PC-3 (cell line): ENCODE results near the gene SMIM10. TPM values are rescaled to one million over a fixed set of nuclear protein-coding genes. Genes with fewer than 3 reads are reported as not detected.

ENCODE experiments used
- ATAC-seq: fragments of 200-7000 bp; cut with Tn5 transposase; 2 replicates; pipeline ENCODE4 v1.9.1; 2020; ENCODE audit warnings: mild to moderate bottlenecking, moderate library complexity
- BruUV-seq: library from RNA; stranded (reverse); fragments of 400-500 nt; replicated peaks from 2 replicates; lab custom pipeline; 2021; lab: Mats Ljungman, UMichigan
- CTCF ChIA-PET: fragments of 300-600 bp; sonication (Branson Sonifier 250); formaldehyde crosslinking; loops from one replicate; lab custom pipeline; 2022; ENCODE audit warnings: antibody characterized with exemption; lab: Charles Lee
- POLR2A ChIA-PET: fragments of 300-600 bp; sonication (Branson Sonifier 250); formaldehyde crosslinking; loops from one replicate; lab custom pipeline; 2022; ENCODE audit warnings: antibody characterized with exemption; ENCODE audit not compliant: unreplicated experiment; lab: Charles Lee
- DNase-seq: peaks from one replicate; pipeline ENCODE4 v3.0.0-alpha.2; 2015
- H2AFZ ChIP-seq: fragments of 300-600 bp; sonication (generic); 2 replicates; pipeline ENCODE4 v1.6.0; 2016; ENCODE audit warnings: antibody characterized with exemption, low read length
- H3F3A ChIP-seq: fragments of 300-600 bp; sonication (generic); one replicate; pipeline ENCODE4 v1.6.0; 2017; ENCODE audit warnings: antibody characterized with exemption, low read length, control low read depth, mild to moderate bottlenecking; ENCODE audit not compliant: unreplicated experiment
- H3K27ac ChIP-seq: fragments of 300-600 bp; sonication (generic); 2 replicates; pipeline ENCODE4 v1.5.1; 2016; ENCODE audit warnings: mild to moderate bottlenecking, low read length
- H3K27me3 ChIP-seq: fragments of 300-600 bp; sonication (generic); 2 replicates; pipeline ENCODE4 v1.6.1; 2016; ENCODE audit warnings: low read length, mixed read lengths
- H3K36me3 ChIP-seq: fragments of 300-600 bp; sonication (generic); 2 replicates; pipeline ENCODE4 v1.6.1; 2016; ENCODE audit warnings: low read depth, mixed run types, low read length, mixed read lengths
- H3K4me1 ChIP-seq: fragments of 300-600 bp; sonication (generic); 2 replicates; pipeline ENCODE4 v1.5.1; 2016; ENCODE audit warnings: low read length; ENCODE audit not compliant: insufficient read depth
- H3K4me2 ChIP-seq: fragments of 300-600 bp; sonication (generic); 2 replicates; pipeline ENCODE4 v1.6.0; 2016; ENCODE audit warnings: low read length
- H3K4me3 ChIP-seq: fragments of 300-600 bp; sonication (generic); 2 replicates; pipeline ENCODE4 v1.5.1; 2016; ENCODE audit warnings: mild to moderate bottlenecking, low read length, mixed read lengths
- H3K79me2 ChIP-seq: fragments of 300-600 bp; sonication (generic); 2 replicates; pipeline ENCODE4 v1.6.1; 2017; ENCODE audit warnings: low read length, mixed read lengths
- H3K9ac ChIP-seq: fragments of 300-600 bp; sonication (generic); 2 replicates; pipeline ENCODE4 v1.6.0; 2016; ENCODE audit warnings: mild to moderate bottlenecking, low read length
- H3K9me2 ChIP-seq: fragments of 300-600 bp; sonication (generic); replicated peaks from 2 replicates; pipeline ENCODE4 v1.6.1; 2016; ENCODE audit warnings: mixed run types, low read length, mixed read lengths
- H3K9me3 ChIP-seq: fragments of 300-600 bp; sonication (generic); 2 replicates; pipeline ENCODE4 v1.6.1; 2016; ENCODE audit warnings: low read length, mixed read lengths
- H4K20me1 ChIP-seq: fragments of 300-600 bp; sonication (generic); 2 replicates; pipeline ENCODE4 v1.6.1; 2016; ENCODE audit warnings: low read length, mixed read lengths
- EZH2 ChIP-seq: fragments of 300-600 bp; sonication (generic); IDR thresholded peaks from one replicate; pipeline ENCODE4 v1.6.1; 2017; ENCODE audit warnings: antibody characterized with exemption, mild to moderate bottlenecking, low read length; ENCODE audit not compliant: unreplicated experiment
- EZH2phosphoT487 ChIP-seq: fragments of 300-600 bp; sonication (generic); IDR thresholded peaks from 2 replicates; pipeline ENCODE4 v1.6.1; 2018; ENCODE audit warnings: mild to moderate bottlenecking, antibody characterized with exemption, low read length, borderline replicate concordance
- intact Hi-C: fragments of 100-400 bp; cut with micrococcal nuclease; formaldehyde crosslinking; loops from 2 replicates; pipeline ENCODE4 v1.9.0; 2023
- total RNA-seq: library from RNA; depleted of rRNA; stranded (reverse); fragments of >200 nt; gene quantifications from 2 replicates; pipeline ENCODE4 v1.2.3, GENCODE V29; 2014
- TF ChIP-seq, protein P1 (sequence below): fragments of 300-600 bp; sonication (generic); conservative IDR thresholded peaks from 2 replicates; pipeline ENCODE4 v1.5.1; 2017; ENCODE audit warnings: antibody characterized with exemption, low read depth, mild to moderate bottlenecking, low read length

Gene SMIM10
- total RNA-seq, 1 experiment from 2014 or later = not detected

DNA sequence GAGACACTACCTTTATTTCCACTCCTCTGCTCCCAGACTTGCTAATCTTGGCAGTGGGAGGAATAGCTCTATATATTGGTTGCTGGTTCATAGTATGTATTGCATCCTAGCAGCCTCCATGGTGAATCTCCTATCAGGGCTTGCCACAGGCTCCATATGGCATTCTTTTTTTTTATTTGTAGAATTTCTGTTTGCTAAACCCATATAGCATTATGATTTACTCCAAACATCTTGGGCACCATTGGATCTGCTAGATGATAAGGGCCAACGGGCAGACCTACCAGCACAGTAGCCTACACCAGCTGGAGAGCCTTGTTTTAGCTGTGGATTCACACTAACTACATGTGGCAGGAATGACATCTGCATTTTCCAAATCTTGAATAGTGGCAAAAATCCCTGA is 6.9 kb downstream of the SMIM10 start:
- POLR2A ChIA-PET = no interaction called here

DNA sequence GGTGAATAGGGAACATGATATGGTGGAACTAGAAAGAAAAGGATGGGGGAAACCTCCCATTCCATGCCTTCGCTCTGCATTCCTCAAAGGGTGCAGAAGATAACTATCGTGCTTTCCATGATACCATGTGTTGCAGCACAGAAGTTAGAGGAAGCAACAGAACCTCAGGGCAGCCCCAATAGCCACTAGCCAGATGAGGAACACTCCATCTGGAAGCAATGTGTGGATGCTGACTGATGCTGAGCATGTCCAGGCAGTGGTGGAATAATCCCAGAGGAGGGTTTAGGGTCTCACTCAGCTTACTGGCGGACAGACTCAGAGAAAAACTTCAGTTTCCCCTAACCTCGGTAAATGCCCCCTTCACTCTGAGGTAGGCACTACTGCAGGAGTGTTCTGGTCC is 7.5 kb downstream of the SMIM10 start:
- BruUV-seq = no TSS peak
- Histone ChIP-seq H3K9me3 (no peaks in the 10 kb centered on the region), H3K79me2 (no peaks in the 10 kb centered on the region), H3K4me3 (no peak overlapping the region), H3F3A (no peaks in the 10 kb centered on the region), H2AFZ (no peak overlapping the region), H3K4me1 (peaks cover 22% of the 10 kb centered on the region), H3K27me3 (no peaks in the 10 kb centered on the region), H4K20me1 (no peaks in the 10 kb centered on the region), H3K9ac (no peak overlapping the region), H3K9me2 (no peaks in the 10 kb centered on the region), H3K27ac (no peak overlapping the region), H3K4me2 (no peak overlapping the region), H3K36me3 (no peaks in the 10 kb centered on the region)
- no peak for ATAC-seq
- ChIA-PET POLR2A (no interaction called here), CTCF (no interaction called here)
- no peak for DNase-seq
- TF ChIP-seq, protein P1, sequence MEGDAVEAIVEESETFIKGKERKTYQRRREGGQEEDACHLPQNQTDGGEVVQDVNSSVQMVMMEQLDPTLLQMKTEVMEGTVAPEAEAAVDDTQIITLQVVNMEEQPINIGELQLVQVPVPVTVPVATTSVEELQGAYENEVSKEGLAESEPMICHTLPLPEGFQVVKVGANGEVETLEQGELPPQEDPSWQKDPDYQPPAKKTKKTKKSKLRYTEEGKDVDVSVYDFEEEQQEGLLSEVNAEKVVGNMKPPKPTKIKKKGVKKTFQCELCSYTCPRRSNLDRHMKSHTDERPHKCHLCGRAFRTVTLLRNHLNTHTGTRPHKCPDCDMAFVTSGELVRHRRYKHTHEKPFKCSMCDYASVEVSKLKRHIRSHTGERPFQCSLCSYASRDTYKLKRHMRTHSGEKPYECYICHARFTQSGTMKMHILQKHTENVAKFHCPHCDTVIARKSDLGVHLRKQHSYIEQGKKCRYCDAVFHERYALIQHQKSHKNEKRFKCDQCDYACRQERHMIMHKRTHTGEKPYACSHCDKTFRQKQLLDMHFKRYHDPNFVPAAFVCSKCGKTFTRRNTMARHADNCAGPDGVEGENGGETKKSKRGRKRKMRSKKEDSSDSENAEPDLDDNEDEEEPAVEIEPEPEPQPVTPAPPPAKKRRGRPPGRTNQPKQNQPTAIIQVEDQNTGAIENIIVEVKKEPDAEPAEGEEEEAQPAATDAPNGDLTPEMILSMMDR = no peak
- TF ChIP-seq EZH2phosphoT487 (no peak), EZH2 (no peak)
- intact Hi-C loops = loop anchor here (2.0 to 5.0 kb wide), 2 partner anchors 33 to 216 kb away; no protein-coding TSS in a partner anchor

More for the DNA sequence above, 6.9 kb downstream of the SMIM10 start:
- Histone ChIP-seq H3K27me3 (no peaks in the 10 kb centered on the region), H3K79me2 (no peaks in the 10 kb centered on the region), H4K20me1 (no peaks in the 10 kb centered on the region), H3K9me2 (no peaks in the 10 kb centered on the region), H3K4me3 (no peak overlapping the region), H3K27ac (no peak overlapping the region), H3K4me2 (no peak overlapping the region), H3K4me1 (peaks cover 22% of the 10 kb centered on the region), H3K36me3 (no peaks in the 10 kb centered on the region), H2AFZ (no peak overlapping the region), H3K9me3 (no peaks in the 10 kb centered on the region), H3K9ac (no peak overlapping the region), H3F3A (no peaks in the 10 kb centered on the region)
- BruUV-seq = no TSS peak
- DNase-seq (no peak), ATAC-seq (no peak)
- intact Hi-C loops = loop anchor here (2.0 to 5.0 kb wide), 2 partner anchors 33 to 215 kb away; no protein-coding TSS in a partner anchor
- CTCF ChIA-PET = no interaction called here
- TF ChIP-seq EZH2phosphoT487 (no peak), EZH2 (no peak)
- TF ChIP-seq, protein P1 = no peak

DNA sequence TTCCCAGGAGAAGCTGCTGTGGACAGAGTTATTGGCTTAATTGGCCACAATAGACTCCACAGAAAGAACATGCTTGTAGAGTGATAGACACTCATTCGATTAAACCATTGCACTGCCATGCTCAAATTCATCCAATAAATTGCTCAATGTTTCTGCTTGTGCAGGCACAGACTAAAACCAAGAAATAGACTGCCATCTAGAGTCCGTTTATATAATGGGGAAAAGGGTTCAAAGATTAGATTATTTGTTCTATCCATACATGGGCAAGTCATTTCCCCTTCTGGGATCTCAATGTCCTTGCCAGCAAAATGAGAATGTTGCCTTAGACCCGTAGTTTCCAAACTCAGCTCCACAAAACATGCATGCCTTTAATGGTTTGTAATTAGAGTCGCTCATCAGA is 8.7 kb downstream of the SMIM10 start:
- no peaks in the 10 kb centered on the region for H3K9me3 ChIP-seq
- H3K4me1 ChIP-seq = peaks cover 29% of the 10 kb centered on the region
- H3K4me3 ChIP-seq = no peak overlapping the region
- no peaks in the 10 kb centered on the region for H4K20me1 ChIP-seq
- peak; percentile 31 for ATAC-seq
- no peaks in the 10 kb centered on the region for H3K9me2 ChIP-seq
- BruUV-seq = no TSS peak
- ChIA-PET CTCF (no interaction called here), POLR2A (no interaction called here)
- TF ChIP-seq, protein P1 = peak; percentile 67
- TF ChIP-seq EZH2 = no peak
- TF ChIP-seq EZH2phosphoT487 = no peak
- peak overlapping the region; percentile 49 for H3K4me2 ChIP-seq
- H2AFZ ChIP-seq = peak overlapping the region; percentile 52
- no peaks in the 10 kb centered on the region for H3K79me2 ChIP-seq
- no peak overlapping the region for H3K9ac ChIP-seq
- DNase-seq = peak; percentile 73
- intact Hi-C loops = loop anchor here (2.0 to 5.0 kb wide), 2 partner anchors 35 to 217 kb away; no protein-coding TSS in a partner anchor
- no peaks in the 10 kb centered on the region for H3K27me3 ChIP-seq
- H3K27ac ChIP-seq = peak overlapping the region; percentile 60
- no peaks in the 10 kb centered on the region for H3F3A ChIP-seq
- no peaks in the 10 kb centered on the region for H3K36me3 ChIP-seq
